HG02798 (cell line): Measurements from ENCODE around the gene CD53.
A peak's percentile ranks its signal among the peaks of the same experiment; 100 is the strongest.
"Not testable (repeated sequence)": the region's sequence is repeated elsewhere in the genome, so short reads cannot be mapped to it uniquely, and the experiment has no call there.

Experiments used
- ATAC-seq: cut with Tn5 transposase; IDR thresholded peaks from one replicate; pipeline ENCODE4 v1.9.1; 2021; ENCODE audit warnings: mild to moderate bottlenecking; ENCODE audit not compliant: unreplicated experiment, poor library complexity

The CD53 gene

DNA sequence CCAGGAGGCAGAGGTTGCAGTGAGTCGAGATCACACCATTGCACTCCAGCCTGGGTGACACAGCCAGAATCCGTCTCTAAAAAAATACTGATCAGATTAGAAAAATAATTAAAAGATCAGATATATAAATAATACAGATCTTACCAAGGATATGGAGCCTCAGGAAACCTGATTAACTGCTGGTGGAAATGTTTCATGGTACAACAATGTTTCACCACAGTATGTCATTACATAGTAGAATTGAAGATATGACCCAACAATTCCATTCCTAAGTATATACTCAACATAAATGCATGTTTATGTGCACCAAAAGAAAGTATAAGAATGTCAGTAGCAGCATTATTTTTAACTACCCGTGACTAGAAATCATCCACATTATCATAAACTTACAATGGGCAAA lies 41.7 kb downstream of the CD53 start:
- no peak for ATAC-seq

DNA sequence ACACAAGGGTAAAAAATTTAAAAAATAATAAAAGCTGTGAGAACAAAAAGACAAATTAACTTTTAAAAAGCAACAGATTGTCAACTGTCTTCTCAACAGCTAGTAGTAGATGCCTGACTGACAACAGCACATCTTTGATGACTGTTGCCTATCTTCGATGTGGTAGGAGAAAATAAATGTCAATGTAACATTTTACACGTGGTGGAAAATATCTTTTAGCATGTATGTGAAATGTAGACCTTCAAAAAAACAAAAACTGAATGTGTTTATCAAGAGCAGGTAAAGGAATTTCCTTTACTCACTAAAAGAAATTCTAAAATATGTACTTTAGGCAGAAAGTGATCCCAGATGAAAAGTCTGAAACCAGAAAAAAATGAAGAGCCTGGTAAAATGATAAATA lies 42.9 kb downstream of the CD53 start:
- no peak for ATAC-seq

DNA sequence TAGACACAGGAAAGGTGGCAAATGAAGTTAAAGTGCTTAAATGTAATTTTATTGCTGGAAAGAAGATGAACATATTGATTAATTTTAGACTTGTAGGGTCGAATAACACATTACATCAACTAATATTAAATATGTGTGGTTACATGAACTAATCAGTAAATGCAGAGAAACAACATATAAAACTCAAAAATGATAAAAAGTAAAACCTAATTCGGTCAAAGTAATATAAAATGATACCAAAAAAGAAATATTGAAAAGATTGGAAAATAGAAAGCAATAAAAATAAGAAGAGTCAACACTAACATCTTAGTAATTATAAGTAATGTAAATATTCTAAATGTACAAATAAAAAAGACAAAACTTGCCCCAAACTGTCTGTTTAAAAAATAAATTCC lies 43.3 kb downstream of the CD53 start:
- ATAC-seq = no peak

DNA sequence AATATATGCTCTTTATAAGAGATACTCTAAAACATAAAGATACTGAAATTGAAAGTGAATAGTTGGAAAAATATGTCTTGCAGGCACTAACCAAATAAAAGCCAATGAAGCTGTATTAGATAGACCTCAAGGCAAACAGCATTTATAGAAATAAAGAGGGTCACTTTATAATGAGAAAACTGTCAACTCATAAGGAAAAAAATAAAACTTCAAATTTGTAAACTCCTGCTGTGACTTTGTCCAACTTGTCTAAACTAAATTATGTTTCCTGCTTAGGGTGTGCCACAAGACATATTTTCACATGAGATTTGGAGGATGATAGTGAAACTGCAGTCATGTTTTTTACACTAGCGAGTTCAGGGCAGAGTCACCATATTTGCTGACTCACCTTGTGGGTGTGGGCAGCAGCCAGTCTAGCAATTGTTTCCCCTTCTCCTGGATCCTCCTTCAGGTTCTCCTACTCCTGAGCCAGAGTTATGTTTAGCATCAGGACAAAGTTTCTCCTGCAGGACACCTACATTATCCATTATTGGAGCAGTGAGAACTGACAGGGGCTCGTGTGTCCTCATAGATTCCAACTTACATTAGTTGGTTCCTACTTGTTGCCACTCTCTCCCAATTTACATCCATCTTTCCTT lies 43.8 kb downstream of the CD53 start:
- ATAC-seq = peak; percentile 76

DNA sequence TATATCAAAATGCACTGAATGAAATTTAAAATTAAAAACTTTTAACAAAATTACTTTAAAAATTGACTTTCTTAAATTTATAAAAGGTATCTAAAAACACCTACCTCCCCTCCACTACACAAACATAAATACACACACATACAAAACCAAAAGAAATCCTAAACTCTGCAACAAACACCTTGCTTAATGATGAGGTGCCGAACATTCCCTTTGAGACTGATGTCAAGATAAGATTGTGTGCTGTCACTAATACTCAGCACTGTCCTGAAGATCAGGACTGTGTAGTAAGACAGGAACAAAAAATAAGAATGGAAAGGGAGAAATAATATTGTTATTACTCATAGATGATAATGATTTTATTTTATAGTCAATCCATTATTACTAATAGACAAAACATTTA lies 45.1 kb downstream of the CD53 start:
- ATAC-seq = no peak

DNA sequence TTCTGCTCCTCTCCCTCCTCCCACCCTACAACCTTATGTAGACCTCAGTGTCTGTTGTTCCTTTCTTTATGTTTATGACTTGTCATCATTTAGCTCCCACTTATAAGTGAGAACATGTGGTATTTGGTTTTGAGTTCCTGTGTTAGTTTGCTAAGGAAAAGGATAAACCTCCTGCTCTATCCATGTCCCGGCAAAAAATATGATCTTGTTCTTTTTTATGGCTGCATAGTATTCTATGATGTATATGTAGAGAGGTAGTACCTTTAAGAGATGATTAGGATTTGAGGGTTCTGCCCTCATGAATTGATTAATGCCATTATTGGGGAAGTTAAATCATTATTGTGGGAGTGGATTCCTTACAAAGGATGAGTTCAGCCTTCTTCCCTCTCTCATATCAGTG lies 49.0 kb downstream of the CD53 start:
- ATAC-seq = no peak

DNA sequence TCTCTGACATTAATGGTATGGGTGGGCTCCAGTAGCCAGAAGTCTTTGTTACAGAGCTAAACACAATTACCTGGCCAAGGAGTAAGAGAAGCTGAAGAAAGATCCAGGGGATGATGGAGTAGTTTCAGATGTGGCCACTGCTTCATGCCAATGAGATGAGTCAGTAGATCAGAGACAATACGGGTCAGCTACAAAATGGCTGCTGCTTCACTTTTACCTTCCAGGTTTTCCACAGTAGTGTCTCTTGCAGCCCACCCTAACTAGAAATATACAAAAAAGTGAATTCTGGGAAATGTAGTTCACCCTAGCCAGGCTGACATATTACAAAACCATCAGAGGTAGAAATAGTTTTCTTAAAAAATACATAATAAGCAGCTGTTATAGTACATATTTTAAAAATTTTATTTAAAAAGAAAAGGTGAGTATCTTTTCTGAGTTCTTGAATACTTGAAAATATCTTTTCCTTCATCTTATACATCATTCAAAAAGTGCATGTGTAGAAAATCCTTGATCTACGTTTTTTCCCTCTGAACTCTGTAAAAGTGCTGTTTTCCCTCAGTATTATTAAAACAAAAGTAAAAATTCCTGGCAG lies 54.6 kb downstream of the CD53 start:
- ATAC-seq = no peak

DNA sequence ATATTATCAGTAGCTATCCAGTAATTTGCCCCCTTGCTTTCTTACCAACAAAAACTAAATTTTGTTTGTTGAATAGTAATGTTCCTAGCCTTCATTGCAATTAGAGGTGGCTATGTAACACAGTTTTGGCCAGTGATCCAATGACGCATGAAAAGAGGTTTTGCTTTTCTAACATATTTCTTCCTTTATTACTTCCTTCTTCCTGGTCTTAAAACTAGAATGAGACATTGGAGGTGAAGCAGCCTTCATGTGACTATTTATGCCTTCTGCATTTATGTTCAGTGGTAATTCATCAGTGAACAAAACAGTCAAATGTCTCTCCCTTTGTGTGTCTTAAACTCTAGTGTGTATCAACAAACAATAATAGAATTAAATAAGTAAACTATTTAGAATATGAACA lies 55.2 kb downstream of the CD53 start:
- ATAC-seq = no peak

DNA sequence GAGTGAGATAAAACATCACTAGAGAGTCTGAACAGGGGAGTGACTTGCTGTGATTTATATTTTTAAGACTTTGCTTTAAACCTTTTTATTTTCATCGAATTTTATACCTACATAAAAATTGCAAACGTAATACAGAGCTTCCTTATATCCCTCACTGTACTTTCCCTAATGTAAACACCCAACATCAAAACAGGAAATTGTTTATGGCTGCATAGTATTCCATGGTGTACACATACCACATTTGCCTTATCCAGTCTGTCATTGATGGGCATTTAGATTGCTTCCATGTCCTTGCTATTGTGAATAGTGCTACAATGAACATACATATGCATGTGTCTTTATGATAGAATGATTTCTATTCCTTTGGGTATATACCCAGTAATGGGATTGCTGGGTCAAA lies 56.0 kb downstream of the CD53 start:
- no peak for ATAC-seq

DNA sequence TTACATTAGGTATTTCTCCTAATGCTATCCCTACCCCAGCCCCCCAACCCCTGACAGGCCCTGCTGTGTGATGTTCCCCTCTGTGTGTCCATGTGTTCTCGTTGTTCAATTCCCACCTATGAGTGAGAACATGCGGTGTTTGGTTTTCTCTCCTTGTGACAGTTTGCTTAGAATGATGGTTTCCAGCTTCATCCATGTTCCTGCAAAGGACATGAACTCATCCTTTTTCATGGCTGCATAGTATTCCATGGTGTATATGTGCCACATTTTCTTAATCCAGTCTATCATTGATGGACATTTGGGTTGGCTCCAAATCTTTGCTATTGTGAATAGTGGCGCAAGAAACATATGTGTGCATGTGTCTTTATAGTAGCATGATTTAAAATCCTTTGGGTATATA lies 58.1 kb downstream of the CD53 start:
- ATAC-seq = not testable (repeated sequence)

DNA sequence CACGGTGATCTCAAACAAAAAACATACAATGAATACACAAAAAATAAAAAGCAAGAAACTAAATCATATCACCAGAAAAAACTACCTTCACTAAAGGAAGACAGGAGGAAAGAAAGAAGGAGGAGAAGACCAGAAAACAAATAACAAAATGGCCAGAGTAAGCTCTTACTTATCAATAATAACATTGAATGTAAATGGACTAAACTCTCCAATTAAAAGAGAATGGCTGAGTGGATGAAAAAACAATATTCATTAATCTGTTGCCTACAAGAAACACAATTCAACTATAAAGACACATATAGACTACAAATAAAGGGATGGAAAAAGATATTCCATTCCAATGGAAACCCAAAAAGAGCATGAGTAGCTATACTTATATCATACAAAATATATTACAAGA lies 63.6 kb downstream of the CD53 start:
- no peak for ATAC-seq

DNA sequence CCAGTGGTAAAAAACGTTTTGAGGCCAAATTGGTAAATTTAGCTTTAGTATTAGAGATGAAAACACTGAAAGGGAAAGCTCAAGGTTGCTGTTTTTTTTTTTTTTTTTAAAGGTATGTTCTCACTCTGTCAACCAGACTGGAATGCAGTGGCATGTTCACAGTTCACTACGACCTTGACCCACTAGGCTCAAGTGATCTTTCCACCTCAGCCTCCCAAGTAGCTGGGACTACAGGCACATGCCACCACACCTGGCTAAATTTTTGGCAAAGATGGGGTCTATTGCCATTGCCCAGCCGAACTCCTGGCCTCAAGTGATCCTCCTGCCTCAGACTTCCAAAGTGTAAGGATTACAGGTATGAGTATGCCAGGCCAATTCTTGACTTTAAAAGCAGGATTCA lies 71.9 kb downstream of the CD53 start:
- ATAC-seq = no peak

DNA sequence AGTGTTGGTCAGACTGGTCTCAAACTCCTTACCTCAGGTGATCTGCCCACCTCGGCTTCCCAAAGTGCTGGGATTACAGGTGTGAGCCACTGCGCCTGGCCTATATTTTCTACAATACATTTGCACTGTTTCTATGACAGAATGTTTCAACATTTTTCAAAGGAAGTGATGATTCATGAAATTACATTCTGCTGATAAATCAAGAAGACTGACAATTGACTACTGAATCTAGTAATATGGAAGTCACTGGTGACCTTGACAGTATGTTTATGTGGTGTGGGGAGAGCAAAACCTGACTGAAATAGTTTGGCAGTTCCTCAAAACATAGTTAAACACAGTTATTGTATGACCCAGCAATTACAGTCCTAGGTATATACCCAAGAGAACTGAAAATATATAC lies 72.7 kb downstream of the CD53 start:
- ATAC-seq = no peak

DNA sequence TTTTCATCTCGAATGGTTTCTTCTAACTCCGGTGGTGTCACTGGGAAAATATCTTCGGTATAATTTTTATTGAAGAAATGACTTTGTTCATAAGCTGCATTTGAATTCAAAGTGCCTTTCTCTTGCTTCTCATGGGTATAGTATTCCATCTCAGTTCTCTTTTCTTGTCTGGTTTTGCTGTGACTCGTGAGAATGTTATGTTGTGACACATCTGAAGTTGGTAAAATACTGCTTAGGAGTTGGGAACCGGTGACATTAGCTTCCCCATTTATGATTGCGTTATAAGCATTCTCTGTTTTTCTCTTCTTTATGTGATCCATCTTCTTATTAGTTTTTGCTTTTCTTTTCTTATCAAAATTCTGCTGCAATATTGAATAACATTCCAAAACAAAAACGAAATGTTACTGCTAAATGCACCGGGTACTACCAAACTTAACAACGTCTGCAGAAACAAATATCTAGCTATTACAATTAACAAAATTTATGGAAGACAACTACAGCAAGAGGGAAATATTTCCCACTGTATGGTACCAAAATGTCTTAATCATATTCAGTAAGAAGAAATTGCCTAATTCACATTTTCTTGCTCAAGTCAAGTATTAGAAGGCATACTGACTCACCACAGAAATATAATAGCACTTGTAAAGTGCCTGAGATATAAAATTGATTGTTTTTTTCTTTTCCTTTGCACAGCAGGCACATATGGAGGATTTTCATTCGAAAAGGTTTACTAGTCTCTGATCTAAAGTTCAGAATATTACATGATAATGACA lies 75.3 kb downstream of the CD53 start:
- no peak for ATAC-seq
